Adipocyte (in vitro differentiated cells): ENCODE data around the gene LRGUK.
"Not testable (repeated sequence)": the region's sequence is repeated elsewhere in the genome, so short reads cannot be mapped to it uniquely, and the experiment has no call there.

Source experiments
- DNase-seq: peaks from one replicate; pipeline ENCODE4 v3.0.0-alpha.2; 2015; ENCODE audit warnings: low read depth
- H3K27me3 ChIP-seq: replicated peaks from 2 replicates; pipeline ENCODE4 v1.7.0; 2013; ENCODE audit warnings: mild to moderate bottlenecking, low read length, moderate library complexity; ENCODE audit not compliant: control insufficient read depth, insufficient read depth
- H3K36me3 ChIP-seq: 2 replicates; pipeline ENCODE4 v1.7.0; 2013; ENCODE audit warnings: low read length, mild to moderate bottlenecking, moderate library complexity; ENCODE audit not compliant: control insufficient read depth, insufficient read depth, severe bottlenecking
- H3K4me1 ChIP-seq: 2 replicates; pipeline ENCODE4 v1.7.0; 2013; ENCODE audit warnings: mild to moderate bottlenecking, low read length, moderate library complexity; ENCODE audit not compliant: control insufficient read depth, insufficient read depth
- H3K4me3 ChIP-seq: 2 replicates; pipeline ENCODE4 v1.7.0; 2013; ENCODE audit warnings: mild to moderate bottlenecking, low read length, moderate library complexity
- H3K9ac ChIP-seq: 2 replicates; pipeline ENCODE4 v1.7.0; 2013; ENCODE audit warnings: mild to moderate bottlenecking, low read length, moderate library complexity
- H3K9me3 ChIP-seq: 2 replicates; pipeline ENCODE4 v1.7.0; 2013; ENCODE audit warnings: mild to moderate bottlenecking, low read length, moderate library complexity; ENCODE audit not compliant: control insufficient read depth

Gene LRGUK, protein sequence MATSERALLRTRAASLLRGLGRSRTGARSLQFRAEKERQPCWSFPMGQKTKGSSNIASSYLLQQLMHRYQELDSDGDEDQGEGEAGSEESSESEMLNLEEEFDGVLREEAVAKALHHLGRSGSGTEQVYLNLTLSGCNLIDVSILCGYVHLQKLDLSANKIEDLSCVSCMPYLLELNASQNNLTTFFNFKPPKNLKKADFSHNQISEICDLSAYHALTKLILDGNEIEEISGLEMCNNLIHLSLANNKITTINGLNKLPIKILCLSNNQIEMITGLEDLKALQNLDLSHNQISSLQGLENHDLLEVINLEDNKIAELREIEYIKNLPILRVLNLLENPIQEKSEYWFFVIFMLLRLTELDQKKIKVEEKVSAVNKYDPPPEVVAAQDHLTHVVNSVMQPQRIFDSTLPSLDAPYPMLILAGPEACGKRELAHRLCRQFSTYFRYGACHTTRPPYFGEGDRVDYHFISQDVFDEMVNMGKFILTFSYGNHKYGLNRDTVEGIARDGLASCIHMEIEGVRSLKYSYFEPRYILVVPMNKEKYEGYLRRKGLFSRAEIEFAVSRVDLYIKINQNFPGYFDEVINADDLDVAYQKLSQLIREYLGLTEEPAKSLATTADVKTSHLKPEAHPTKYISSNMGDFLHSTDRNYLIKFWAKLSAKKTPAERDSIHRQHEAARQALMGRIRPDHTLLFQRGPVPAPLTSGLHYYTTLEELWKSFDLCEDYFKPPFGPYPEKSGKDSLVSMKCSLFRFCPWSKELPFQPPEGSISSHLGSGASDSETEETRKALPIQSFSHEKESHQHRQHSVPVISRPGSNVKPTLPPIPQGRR

DNA sequence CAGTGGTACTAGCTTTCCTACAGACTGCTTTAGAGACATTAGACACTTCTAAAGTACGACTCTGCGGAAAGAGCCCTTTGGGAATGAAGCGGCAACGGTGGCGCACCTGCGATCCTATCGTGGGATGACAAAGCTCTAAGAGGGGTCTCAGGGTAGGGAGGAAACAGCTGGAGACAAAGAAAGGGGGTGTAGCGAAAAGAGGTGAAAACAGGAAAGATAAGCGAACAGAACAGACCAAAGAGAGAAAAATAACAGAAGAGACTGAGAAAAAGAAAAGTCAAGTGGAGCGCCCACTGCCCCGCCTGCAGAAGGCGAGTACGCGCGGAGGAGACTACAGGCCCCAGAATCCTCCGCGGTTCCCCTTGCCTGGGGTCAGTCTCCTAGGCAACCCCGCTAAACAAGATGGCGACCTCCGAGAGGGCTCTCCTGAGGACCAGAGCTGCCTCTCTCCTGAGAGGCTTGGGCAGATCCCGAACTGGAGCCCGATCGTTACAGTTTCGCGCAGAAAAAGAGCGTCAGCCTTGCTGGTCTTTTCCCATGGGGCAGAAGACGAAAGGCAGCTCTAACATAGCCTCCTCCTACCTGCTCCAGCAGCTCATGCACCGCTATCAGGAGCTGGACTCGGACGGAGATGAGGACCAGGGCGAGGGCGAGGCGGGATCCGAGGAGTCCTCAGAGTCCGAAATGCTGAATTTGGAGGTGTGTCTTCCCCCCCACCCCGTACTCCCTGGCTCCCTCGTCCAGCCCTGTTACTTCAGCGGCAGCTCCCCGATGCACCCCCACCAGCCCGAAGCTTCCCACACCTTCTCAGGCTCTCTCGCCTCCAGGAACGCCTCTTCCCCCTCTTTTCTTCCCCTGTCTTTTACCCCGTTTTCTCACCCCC lies at the start of gene LRGUK:
LRGUK (plus strand) TSS at position 375 of the 883 bp plus-strand sequence; CDS start at position 403, 28 bp downstream.
- no peaks in the 10 kb centered on the region for H3K36me3 ChIP-seq
- no peaks in the 10 kb centered on the region for H3K27me3 ChIP-seq
- H3K4me3 ChIP-seq = peak within 1 kb of the TSS; percentile 89
- H3K9ac ChIP-seq = peak within 1 kb of the TSS; percentile 52
- H3K4me1 ChIP-seq = peaks cover 9% of the 10 kb centered on the region
- DNase-seq = peak; percentile 93
- no peaks in the 10 kb centered on the region for H3K9me3 ChIP-seq

GRCh38 chr7:134077560-134077959 lies 49.6 kb upstream of the LRGUK start:
- not testable (repeated sequence) for H3K9me3 ChIP-seq, H3K9ac ChIP-seq, H3K4me1 ChIP-seq, DNase-seq, H3K36me3 ChIP-seq, H3K27me3 ChIP-seq, H3K4me3 ChIP-seq

DNA sequence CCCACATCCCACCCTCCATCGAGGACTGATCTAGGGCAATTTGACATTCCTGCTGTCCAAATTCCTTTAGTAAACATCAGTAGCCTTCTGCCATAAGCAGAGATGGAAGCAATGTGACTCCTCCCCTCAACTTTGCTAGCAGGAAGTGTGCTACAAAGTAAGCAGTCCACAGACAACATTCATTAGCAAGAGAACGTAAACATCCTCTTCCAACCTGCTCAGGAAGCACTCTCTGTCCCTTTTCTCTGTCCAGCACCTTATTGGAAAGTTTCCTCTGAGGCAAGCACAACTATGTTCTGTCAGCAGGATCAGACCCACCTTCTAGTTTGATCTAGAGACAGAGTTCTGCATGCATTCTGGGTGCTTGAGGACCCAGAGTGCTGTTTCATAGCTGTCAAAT lies 48.1 kb upstream of the LRGUK start:
- Histone ChIP-seq H3K9ac (no peak overlapping the region), H3K27me3 (no peaks in the 10 kb centered on the region), H3K36me3 (no peaks in the 10 kb centered on the region), H3K4me3 (no peak overlapping the region), H3K9me3 (no peaks in the 10 kb centered on the region), H3K4me1 (no peaks in the 10 kb centered on the region)
- no peak for DNase-seq

DNA sequence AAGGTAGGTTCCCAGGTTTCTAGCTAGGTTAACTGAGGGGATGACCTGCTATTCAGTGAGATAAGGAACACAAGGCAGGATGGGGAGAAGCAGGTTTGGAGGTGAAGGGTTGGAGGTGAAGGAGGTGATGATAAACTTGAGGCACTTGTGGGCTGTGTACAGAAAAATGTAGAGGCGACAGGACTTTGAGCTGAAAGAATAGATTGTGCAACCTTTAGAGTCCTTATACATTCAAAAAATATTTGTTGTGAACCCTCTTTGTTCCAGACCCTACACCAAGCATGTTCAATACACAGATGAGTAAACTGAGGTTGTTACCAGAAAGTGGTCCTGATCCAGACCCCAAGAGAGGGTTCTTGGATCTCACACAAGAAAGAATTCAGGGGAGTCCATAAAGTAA lies 45.4 kb upstream of the LRGUK start:
- DNase-seq = no peak
- H3K27me3 ChIP-seq = no peaks in the 10 kb centered on the region
- H3K9ac ChIP-seq = no peak overlapping the region
- no peaks in the 10 kb centered on the region for H3K9me3 ChIP-seq
- no peak overlapping the region for H3K4me3 ChIP-seq
- H3K4me1 ChIP-seq = peaks cover 16% of the 10 kb centered on the region
- H3K36me3 ChIP-seq = no peaks in the 10 kb centered on the region

- H3K9me3 ChIP-seq = peaks cover 12% of the 10 kb centered on the region
- H3K4me3 ChIP-seq = no peak overlapping the region
- H3K36me3 ChIP-seq = no peaks in the 10 kb centered on the region
- H3K27me3 ChIP-seq = no peaks in the 10 kb centered on the region
- no peak overlapping the region for H3K9ac ChIP-seq
- peaks cover 16% of the 10 kb centered on the region for H3K4me1 ChIP-seq
- DNase-seq = peak; percentile 34
Observed at GRCh38 chr7:134083766-134084487, 43.2 kb upstream of the LRGUK start.

DNA sequence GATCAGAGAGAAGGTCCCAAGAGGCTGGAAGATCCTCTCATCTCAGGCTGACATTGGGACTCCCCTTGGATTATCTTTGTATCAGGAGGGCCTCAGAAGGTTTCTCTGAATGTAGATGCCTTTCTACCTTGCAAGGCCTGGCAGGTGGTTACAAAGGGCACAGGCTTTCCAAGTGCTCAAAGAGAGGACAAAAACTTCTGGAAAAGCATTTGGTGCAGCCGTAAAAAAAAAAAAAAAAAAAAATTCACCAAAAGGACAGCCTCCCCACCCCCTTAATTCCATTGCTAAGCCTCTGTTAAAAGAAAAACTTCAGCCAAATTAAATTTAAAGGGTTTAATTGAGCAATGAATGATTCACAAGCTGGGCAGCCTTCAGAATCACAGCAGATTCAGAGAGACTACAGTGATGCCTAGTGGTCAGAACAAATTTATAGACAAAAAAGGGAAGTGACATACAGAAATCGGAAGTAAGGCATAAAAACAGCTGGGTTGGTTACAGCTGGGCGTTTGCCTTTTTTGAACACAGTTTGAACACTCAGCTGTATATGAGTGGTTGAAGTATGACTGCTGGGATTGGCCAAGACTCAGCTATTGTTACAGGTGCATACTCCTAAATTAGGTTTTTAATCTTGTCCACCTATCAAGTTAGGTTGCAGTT lies 42.5 kb upstream of the LRGUK start:
- H3K36me3 ChIP-seq = no peaks in the 10 kb centered on the region
- H3K4me1 ChIP-seq = peaks cover 16% of the 10 kb centered on the region
- H3K9me3 ChIP-seq = peaks cover 19% of the 10 kb centered on the region
- H3K4me3 ChIP-seq = peak overlapping the region; percentile 35
- no peak for DNase-seq
- H3K27me3 ChIP-seq = no peaks in the 10 kb centered on the region
- no peak overlapping the region for H3K9ac ChIP-seq

DNA sequence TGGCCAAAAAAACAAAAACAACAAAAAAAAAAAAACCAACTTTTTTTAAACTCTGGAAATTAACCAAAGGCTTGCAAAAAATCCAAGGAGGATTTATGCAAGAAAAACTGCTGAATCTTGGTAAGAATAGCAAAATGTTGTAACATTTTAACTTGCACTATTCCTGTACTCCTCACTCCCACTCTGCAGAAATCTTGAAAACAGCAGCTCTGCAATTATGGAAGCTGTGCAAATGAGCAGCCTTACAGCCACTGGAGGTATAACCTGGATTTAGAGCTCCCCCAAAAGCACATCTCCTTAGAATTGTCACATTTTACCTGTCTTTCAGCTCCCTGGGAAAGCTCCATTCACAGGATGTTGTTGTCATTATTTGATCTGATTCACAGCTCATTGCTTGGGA lies 41.8 kb upstream of the LRGUK start:
- no peak overlapping the region for H3K4me3 ChIP-seq

DNA sequence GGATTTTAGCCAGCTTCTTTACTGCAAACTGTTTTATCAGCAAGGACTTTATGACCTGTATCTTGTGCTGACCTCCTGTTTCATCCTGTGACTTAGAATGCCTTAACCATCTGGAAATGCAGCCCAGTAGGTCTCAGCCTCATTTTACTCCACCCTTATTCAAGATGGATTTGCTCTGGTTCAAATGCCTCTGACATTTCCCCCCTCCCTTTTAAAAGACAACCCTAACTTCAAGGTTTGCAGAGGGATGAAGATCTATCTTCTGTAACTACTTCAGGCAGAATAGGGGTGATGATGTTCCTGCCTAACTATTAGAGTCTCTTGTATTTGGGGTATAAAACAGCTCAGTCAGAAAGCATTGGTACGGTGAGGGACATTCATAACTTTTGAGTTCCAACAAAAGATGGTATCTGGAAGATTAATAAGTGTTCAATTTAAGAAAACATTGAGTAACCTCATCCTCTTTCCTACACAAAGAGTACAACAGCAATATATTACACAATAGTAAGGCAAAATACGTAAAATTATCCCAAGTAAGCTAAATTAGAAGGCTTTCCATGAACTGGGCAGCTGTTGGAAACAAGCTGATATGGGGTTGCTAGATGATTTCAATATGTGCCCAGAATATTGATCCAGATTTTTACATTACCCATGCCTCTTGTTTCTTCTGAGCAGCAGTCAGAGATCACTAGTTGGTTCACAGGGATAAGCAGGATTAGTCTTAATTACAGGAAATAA lies 40.0 kb upstream of the LRGUK start:
- Histone ChIP-seq H3K36me3 (no peaks in the 10 kb centered on the region), H3K4me1 (peaks cover 16% of the 10 kb centered on the region), H3K4me3 (no peak overlapping the region), H3K9ac (no peak overlapping the region), H3K27me3 (no peaks in the 10 kb centered on the region), H3K9me3 (peaks cover 25% of the 10 kb centered on the region)
- DNase-seq = no peak

More for the DNA sequence above, 41.8 kb upstream of the LRGUK start:
- no peaks in the 10 kb centered on the region for H3K27me3 ChIP-seq
- no peak for DNase-seq
- no peaks in the 10 kb centered on the region for H3K36me3 ChIP-seq
- H3K4me1 ChIP-seq = peaks cover 16% of the 10 kb centered on the region
- peaks cover 25% of the 10 kb centered on the region for H3K9me3 ChIP-seq
- no peak overlapping the region for H3K9ac ChIP-seq

- DNase-seq = no peak
Observed at GRCh38 chr7:134088199-134088598, 38.9 kb upstream of the LRGUK start.

DNA sequence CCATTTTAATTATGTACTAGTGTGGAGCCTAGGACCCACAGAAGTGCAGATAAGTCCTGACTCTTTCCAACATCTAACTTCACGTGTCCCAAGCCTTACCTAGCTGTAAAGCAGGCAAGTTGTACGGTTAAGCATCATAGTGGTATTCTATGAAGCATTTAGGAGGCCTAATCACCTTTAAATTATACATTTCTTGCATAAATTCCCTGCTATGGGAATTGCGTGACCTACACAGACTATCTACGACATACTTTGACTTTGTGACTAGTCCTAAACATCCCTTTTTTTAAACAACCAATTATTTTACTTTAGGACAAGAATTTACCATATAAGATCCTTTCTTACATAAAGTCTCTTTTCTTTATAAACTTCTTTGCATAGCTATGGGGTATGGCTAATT lies 37.7 kb upstream of the LRGUK start:
- Histone ChIP-seq H3K9me3 (peaks cover 25% of the 10 kb centered on the region), H3K27me3 (no peaks in the 10 kb centered on the region), H3K36me3 (no peaks in the 10 kb centered on the region), H3K4me3 (peak overlapping the region; percentile 15), H3K9ac (no peak overlapping the region), H3K4me1 (peaks cover 13% of the 10 kb centered on the region)
- DNase-seq = no peak

More at GRCh38 chr7:134088199-134088598, 38.9 kb upstream of the LRGUK start:
- Histone ChIP-seq H3K9ac (no peak overlapping the region), H3K36me3 (no peaks in the 10 kb centered on the region), H3K4me3 (no peak overlapping the region), H3K27me3 (no peaks in the 10 kb centered on the region), H3K9me3 (peaks cover 25% of the 10 kb centered on the region), H3K4me1 (peaks cover 16% of the 10 kb centered on the region)
